Measurements from ENCODE around the gene INS. TPM values are rescaled to one million over a fixed set of nuclear protein-coding genes. Genes with fewer than 3 reads are reported as not detected.
A peak's percentile ranks its signal among the peaks of the same experiment; 100 is the strongest.

INS gene
- total and polyA plus RNA-seq, 2 donors, result 0.30 TPM; not detected in 1

GRCh38 chr11:2158296-2158737 is 2.7 kb downstream of the INS start:
- no peak for DNase-seq (ENCODE audit: extremely low spot score)
- Histone ChIP-seq H3K4me3 (ENCODE audit: low read depth, low read length) (no peak overlapping the region), H3K27ac (ENCODE audit: low read depth) (no peak overlapping the region), H3K36me3 (ENCODE audit: insufficient read depth) (no peaks in the 10 kb centered on the region), H3K4me1 (ENCODE audit: insufficient read depth) (no peaks in the 10 kb centered on the region)
- WGBS, result 50% methylated on average over 13 of the region's 13 CpGs

- Histone ChIP-seq H3K27ac (ENCODE audit: low read depth) (no peak overlapping the region), H3K36me3 (ENCODE audit: insufficient read depth) (no peaks in the 10 kb centered on the region), H3K4me3 (ENCODE audit: low read depth, low read length) (no peak overlapping the region), H3K4me1 (ENCODE audit: insufficient read depth) (no peaks in the 10 kb centered on the region)
- no peak for DNase-seq (ENCODE audit: extremely low spot score)
- 78% methylated on average over 18 of the region's 18 CpGs for WGBS
Measured at GRCh38 chr11:2157294-2158040, 3.5 kb downstream of the INS start.

GRCh38 chr11:2156416-2157182 is 4.4 kb downstream of the INS start:
- H3K36me3 ChIP-seq (ENCODE audit: insufficient read depth), result no peaks in the 10 kb centered on the region
- 35% methylated on average over 19 of the region's 19 CpGs for WGBS
- no peaks in the 10 kb centered on the region for H3K4me1 ChIP-seq (ENCODE audit: insufficient read depth)
- H3K4me3 ChIP-seq (ENCODE audit: low read depth, low read length), result no peak overlapping the region
- H3K27ac ChIP-seq (ENCODE audit: low read depth), result no peak overlapping the region
- no peak for DNase-seq (ENCODE audit: extremely low spot score)

- no peaks in the 10 kb centered on the region for H3K4me1 ChIP-seq (ENCODE audit: insufficient read depth)
- H3K36me3 ChIP-seq (ENCODE audit: insufficient read depth), result no peaks in the 10 kb centered on the region
- no peak for DNase-seq (ENCODE audit: extremely low spot score)
- H3K27ac ChIP-seq (ENCODE audit: low read depth), result no peak overlapping the region
- no peak overlapping the region for H3K4me3 ChIP-seq (ENCODE audit: low read depth, low read length)
- WGBS, result 79% methylated on average over 29 of the region's 29 CpGs
Measured at GRCh38 chr11:2155511-2155910, 5.5 kb downstream of the INS start.

- H3K4me1 ChIP-seq (ENCODE audit: insufficient read depth), result no peaks in the 10 kb centered on the region
- H3K4me3 ChIP-seq (ENCODE audit: low read depth, low read length), result no peak overlapping the region
- no peaks in the 10 kb centered on the region for H3K36me3 ChIP-seq (ENCODE audit: insufficient read depth)
- WGBS, result 87% methylated on average over 17 of the region's 17 CpGs
- no peak for DNase-seq (ENCODE audit: extremely low spot score)
- no peak overlapping the region for H3K27ac ChIP-seq (ENCODE audit: low read depth)
Measured at GRCh38 chr11:2154889-2155288, 6.1 kb downstream of the INS start.

GRCh38 chr11:2154195-2154585 is 6.8 kb downstream of the INS start:
- no peak for DNase-seq (ENCODE audit: extremely low spot score)
- WGBS, result 90% methylated on average over 7 of the region's 7 CpGs

GRCh38 chr11:2153581-2154194 is 7.3 kb downstream of the INS start:
- Histone ChIP-seq H3K36me3 (ENCODE audit: insufficient read depth) (no peaks in the 10 kb centered on the region), H3K4me1 (ENCODE audit: insufficient read depth) (no peaks in the 10 kb centered on the region), H3K27ac (ENCODE audit: low read depth) (no peak overlapping the region), H3K4me3 (ENCODE audit: low read depth, low read length) (no peak overlapping the region)
- DNase-seq (ENCODE audit: extremely low spot score), result no peak
- 74% methylated on average over 14 of the region's 14 CpGs for WGBS

More at GRCh38 chr11:2154195-2154585, 6.8 kb downstream of the INS start:
- Histone ChIP-seq H3K4me1 (ENCODE audit: insufficient read depth) (no peaks in the 10 kb centered on the region), H3K27ac (ENCODE audit: low read depth) (no peak overlapping the region), H3K36me3 (ENCODE audit: insufficient read depth) (no peaks in the 10 kb centered on the region), H3K4me3 (ENCODE audit: low read depth, low read length) (no peak overlapping the region)

- Histone ChIP-seq H3K4me1 (ENCODE audit: insufficient read depth) (no peaks in the 10 kb centered on the region), H3K36me3 (ENCODE audit: insufficient read depth) (no peaks in the 10 kb centered on the region), H3K27ac (ENCODE audit: low read depth) (no peak overlapping the region), H3K4me3 (ENCODE audit: low read depth, low read length) (no peak overlapping the region)
- 4% methylated on average over 22 of the region's 22 CpGs for WGBS
- peak; percentile 78 for DNase-seq (ENCODE audit: extremely low spot score)
Measured at GRCh38 chr11:2151500-2152257, 9.3 kb downstream of the INS start.

GRCh38 chr11:2149864-2150847 is 10.9 kb downstream of the INS start:
- H3K36me3 ChIP-seq (ENCODE audit: insufficient read depth), result no peaks in the 10 kb centered on the region
- no peaks in the 10 kb centered on the region for H3K4me1 ChIP-seq (ENCODE audit: insufficient read depth)
- no peak overlapping the region for H3K4me3 ChIP-seq (ENCODE audit: low read depth, low read length)
- WGBS, result 25% methylated on average over 11 of the region's 11 CpGs
- no peak overlapping the region for H3K27ac ChIP-seq (ENCODE audit: low read depth)
- DNase-seq (ENCODE audit: extremely low spot score), result no peak

GRCh38 chr11:2149460-2149859 is 11.5 kb downstream of the INS start:
- WGBS, result 67% methylated on average over 8 of the region's 8 CpGs
- Histone ChIP-seq H3K36me3 (ENCODE audit: insufficient read depth) (no peaks in the 10 kb centered on the region), H3K4me3 (ENCODE audit: low read depth, low read length) (no peak overlapping the region), H3K4me1 (ENCODE audit: insufficient read depth) (no peaks in the 10 kb centered on the region), H3K27ac (ENCODE audit: low read depth) (no peak overlapping the region)
- no peak for DNase-seq (ENCODE audit: extremely low spot score)

- H3K4me3 ChIP-seq (ENCODE audit: low read depth, low read length), result no peak overlapping the region
- H3K4me1 ChIP-seq (ENCODE audit: insufficient read depth), result no peaks in the 10 kb centered on the region
- WGBS, result 58% methylated on average over 5 of the region's 5 CpGs
- H3K36me3 ChIP-seq (ENCODE audit: insufficient read depth), result no peaks in the 10 kb centered on the region
- no peak for DNase-seq (ENCODE audit: extremely low spot score)
- H3K27ac ChIP-seq (ENCODE audit: low read depth), result no peak overlapping the region
Measured at GRCh38 chr11:2148595-2148994, 12.4 kb downstream of the INS start.

GRCh38 chr11:2147391-2147790 is 13.6 kb downstream of the INS start:
- Histone ChIP-seq H3K36me3 (ENCODE audit: insufficient read depth) (no peaks in the 10 kb centered on the region), H3K4me1 (ENCODE audit: insufficient read depth) (no peaks in the 10 kb centered on the region), H3K27ac (ENCODE audit: low read depth) (no peak overlapping the region), H3K4me3 (ENCODE audit: low read depth, low read length) (no peak overlapping the region)
- WGBS, result 54% methylated on average over 11 of the region's 11 CpGs
- no peak for DNase-seq (ENCODE audit: extremely low spot score)
